Measurements from ENCODE around the gene SH3RF3.

SH3RF3 gene

DNA sequence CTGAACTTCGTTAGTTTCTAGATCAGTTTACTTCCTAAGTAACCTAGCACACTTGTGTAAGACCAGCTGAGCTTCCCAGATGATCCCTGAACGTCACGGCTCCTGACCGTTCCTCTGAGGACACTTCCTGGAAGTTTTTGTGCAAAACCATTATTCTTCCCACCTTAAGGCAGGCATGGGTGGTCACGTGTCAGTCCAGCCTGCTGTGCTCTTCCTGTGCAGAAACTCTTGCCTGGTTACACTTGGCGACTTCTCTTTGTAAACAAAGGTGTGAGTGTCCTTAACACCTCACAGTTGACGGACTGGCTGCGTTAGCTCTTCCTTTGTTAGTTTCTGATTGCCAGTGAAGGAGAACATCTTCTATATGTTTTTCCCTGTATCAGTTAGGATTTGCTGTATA is 118.3 kb downstream of the SH3RF3 start:
- no peak for DNase-seq

DNA sequence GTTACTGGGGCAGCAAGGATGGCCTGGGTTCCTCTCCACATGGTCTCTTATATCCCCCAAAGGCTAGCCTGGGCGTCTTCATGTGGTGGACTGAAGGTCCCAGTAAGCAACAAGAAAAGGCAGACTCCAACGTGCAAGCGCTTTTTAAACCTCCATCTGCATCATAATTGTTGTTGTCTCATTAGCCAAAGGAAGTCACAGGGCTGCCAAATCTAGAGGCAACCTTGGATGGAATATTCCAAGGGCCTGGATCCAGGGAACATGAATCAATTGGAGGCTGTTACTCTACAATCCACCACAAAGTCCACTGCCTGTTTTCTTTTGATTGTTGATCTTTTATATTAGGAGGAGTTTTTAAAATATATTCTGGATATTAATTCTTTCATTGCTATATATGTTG is 118.8 kb downstream of the SH3RF3 start:
- DNase-seq = no peak

DNA sequence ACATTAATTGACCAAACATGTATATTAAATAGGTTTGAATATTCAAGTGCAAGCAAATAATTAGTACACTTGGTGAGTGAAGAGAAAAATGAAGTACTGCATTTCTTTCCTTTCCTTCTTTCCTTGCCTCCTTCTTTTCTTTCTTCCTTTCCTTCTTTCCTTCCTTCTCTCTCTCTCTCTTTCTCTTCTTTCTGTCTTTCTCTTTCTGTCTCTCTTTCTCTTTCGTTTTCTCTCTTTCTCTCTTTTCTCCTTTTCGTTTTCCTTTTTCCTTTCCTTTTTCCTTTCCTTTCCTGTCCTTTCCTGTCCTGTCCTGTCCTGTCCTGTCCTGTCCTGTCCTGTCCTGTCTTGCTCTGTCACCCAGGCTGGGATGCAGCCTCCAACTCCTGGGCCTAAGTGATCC is 119.6 kb downstream of the SH3RF3 start:
- DNase-seq = no peak

DNA sequence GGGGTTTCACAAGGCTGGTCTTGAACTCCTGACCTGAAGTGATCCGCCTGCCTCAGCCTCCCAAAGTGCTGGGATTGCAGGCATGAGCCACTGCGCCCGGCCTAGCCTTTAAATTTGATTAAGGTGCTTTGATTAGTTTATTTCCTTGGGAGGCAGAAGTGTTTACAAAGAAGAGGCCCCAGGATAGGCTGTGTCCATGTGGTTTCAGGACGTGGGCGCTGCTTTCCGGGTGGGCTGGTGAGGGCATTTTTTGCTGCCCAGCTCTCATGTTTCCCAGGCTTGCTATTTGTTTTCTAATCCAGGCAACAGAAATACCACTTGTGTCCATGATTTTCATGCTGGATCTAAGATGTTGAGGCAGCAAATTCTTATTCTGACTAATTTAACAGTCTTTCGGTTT is 124.2 kb downstream of the SH3RF3 start:
- DNase-seq = no peak

DNA sequence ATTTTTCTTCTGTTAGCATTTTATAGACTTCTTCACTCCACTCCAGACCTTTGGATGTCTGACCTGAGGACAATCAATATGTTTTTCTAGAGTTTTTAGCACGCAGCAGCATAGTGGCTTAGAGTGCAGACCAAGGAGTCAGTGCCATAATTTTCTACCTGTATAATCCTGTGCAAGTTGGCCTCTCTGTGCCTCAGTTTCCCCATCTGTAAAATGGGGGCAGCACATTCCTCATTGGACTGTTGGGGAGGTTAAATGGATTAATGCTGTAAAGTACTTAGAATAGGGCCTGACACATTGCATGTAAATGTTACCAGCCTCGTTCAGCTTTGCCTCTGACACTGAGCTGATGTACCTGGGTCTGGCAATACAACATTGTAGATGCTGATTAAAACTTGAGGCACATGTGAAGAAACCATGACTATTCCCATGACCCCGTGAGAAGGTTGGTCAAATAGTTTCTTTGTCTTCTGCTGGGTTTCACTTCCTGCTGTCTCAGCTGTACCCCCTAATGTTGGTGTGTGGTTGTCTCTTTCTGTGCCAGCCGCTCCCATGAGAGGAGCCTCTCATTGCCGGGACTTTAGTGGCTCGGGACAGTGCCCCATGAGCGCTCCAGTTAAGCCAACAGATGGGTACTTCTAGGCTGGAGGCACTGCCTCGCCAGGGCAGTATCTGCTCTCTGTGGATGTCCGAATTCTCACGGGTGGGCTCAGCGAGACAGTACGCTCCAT is 125.3 kb downstream of the SH3RF3 start:
- no peak for DNase-seq

DNA sequence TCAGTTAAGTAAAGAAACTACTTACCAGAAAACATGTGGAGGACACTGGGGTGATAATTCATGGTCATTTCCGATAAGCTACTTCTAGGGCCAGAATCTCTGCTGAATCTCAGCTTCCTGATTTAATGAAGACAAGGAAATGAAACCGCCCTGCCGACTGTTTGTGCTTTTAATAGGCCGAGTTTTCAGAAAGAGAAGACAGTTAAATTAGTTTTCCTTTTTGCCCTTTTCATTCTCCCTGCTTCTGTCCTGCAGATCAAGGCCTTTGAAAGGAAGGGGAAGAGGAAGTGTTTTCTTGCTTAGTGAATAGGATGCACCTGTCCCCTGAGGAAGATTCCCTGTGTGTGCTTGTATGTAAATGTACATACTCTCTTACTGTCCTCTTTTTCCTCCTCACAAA is 126.6 kb downstream of the SH3RF3 start:
- DNase-seq = no peak

DNA sequence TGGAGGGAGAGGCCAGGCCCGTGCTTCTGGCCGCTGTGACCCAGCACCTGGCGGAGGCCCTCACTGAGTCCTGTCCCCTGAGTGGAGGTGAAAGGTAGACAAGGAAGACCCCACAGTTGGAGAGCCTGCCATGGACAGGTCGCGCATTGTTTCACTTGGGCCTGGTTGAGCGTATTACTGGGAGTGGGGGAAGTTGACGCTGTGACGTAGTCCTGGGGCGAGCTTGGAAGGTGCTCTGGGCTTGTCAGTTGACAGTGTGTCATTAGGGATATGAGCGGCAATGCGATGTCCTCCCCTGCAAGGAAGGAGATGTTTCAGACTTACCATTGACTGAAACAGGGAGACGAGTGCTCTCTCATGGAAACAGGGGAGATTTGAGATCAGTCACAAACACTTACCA is 127.1 kb downstream of the SH3RF3 start:
- no peak for DNase-seq

DNA sequence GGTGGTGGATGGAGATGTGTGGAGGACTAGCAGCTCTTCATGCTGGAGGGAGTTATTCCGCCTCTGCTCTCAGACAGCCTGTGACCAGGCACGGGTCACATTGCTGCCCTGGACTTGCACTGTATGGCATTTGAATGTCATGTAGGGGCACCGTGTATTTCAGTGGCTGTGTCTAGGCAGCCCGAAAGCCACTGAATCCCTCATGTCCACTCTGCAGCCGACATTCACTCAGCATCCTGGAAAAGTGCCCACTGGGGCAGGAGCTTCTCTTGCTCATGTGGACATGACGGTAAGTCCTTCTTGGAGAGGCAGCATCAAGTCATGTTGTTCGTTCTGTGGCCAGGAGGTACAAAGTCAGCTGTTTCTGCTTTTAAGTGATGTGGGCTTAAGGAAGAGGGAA is 127.9 kb downstream of the SH3RF3 start:
- DNase-seq = no peak

DNA sequence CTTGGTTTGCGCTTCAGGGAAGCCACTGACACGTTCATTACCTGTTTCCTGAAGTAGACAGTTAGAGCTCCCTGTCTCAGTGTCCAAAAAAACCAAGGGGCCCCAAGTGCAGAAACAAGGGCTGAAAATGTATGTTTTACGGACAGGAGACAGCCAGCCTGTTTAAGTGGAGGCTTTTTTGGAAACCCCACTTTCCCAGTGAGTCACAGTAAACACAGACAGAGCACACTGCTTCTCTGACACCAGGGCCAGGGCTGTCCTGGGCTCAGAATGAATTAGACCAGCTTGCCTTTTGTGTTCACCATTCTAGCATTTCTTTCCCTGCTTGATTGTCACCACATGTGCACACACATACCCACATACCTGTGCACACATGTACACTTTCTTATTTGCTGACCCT is 128.6 kb downstream of the SH3RF3 start:
- DNase-seq = no peak

DNA sequence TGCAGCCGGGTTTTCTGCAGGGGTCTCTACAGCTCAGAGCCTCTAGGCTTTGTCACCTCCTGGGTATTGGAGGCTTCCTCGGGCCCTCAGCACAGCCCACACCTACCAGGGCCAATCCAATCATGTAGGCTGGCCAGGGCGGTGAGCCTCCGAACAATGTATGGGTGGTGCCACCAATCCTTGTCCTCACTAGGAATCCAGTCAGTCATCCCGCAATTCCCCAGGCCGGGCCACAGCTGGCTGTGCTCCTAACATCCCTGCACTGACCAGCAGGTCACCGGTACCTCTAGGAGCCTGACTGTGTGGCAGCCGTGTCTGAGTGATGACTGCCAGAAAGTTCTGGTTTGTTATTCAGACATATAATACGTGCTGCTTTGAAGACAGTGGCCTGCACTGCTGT is 129.4 kb downstream of the SH3RF3 start:
- no peak for DNase-seq

DNA sequence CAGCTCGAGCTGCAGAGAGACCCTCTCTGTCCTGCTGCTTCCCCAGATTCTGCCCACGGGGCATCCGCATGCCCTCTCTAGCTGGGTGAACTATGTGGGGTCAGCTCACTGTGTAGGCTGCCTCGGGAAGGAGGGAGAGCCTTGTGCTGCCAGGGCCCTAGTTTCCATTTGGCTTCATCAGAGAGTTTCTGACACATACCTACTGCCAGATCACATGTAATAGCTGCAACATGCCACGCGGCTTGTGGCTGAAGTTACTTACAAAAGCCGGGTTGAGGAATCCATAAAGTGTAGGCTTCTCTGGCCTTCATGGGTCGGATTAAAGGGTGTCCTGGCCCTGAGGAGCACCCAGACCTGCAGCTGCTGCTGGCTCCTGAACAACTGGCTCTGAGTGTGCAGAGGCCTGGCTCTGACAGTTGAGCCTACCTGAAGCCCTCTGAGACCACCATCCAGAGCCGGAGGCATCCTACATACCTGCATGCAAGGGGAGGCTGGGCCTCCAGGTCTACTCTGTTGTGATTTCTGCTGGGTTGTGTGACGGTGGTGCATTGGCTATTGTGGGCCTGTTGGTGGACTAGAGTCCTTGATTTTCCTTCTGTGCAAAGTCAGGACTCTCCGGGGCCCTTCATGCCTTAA is 130.0 kb downstream of the SH3RF3 start:
- DNase-seq = no peak

DNA sequence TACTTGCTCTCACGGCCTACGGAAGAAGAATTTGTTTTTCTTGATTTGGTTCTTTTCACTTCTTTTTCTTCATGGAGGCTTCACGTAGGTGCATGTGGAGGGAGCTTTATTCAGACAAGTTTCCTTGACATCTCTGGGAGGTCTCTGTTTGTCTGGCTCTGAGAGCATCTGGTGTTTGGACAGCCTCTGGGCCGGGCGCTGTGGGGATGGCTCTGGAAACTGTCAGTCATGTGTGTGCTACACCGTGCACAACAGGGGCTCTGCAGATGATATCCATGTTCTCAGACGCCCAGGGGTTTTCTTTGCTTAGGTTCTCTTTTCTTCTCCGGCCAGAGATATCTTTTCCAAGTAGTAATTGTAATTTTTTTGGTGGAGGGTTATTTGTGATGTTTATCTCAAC is 130.7 kb downstream of the SH3RF3 start:
- DNase-seq = no peak

DNA sequence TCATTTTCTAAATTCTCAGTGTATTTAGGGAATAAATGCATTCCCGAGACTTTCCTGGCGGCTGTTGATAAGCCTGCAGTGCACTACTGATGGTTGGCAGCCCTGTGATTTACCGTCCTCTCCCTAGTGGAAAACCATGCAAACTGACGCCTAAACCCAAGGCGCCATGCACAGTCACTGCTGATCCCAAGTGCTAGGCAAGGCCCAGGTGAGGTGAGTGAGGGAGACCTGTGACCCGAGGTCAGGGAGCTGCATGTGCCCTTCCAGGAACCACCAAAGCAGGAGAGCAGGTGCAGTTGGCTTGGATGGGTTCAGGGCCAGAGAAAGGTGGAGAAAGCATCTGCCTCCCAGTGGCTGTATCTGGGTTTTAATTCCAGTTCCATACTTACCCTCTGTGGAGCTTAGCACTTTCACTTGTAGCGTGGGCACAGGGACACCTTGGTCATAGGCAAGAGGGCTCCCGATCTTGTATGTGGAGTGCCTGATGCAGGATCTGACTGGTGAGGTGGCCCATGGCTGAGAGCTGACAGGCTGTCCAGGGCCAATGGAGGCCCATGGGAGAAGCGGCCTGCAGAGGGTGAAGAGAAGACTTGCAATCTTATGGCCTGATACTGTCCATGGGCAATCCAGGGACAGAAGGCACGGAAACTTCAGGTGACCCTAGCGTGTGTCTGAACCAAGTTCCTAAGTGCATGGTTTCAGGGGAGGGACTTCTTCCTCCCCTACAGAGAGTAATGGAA is 131.3 kb downstream of the SH3RF3 start:
- no peak for DNase-seq

DNA sequence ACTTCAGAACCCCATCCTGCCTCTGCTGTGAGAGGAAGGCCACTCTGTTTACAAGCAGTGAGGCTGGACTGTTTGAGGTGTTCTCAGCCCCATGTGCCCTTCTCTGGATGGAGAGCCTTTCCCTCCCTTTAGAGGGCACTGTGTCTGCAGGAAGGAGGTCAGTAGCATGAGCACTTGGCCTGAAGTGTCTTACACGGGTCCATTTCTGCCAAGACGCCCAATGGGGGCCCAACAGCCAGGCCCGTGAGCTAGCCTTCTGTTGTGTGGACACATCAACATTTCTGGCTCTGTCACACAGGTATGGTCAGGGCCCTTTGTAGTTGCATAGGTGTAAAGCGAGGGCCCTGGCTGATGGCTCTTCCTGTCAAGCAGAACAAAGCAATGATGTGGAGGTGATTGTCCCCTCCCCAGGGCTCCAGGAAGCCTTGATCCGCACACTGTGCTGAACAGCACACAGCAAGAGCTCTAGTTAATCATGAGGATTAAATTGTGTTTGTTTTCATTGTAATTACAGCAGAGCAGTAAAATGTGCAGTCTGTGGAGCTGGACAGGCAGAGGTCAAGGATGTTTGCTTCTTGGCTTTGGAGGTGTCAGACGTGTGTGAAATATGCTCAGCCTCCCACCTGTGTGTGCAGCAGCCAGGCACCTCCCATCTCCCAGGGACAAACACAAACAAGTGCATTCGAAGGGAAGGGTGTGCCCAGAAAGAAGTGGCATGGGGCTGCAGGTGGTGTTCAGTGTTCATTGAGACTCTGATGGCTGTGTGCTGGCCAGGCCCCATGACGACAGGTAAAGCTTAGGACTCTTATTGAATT is 132.1 kb downstream of the SH3RF3 start:
- DNase-seq = peak; percentile 92

DNA sequence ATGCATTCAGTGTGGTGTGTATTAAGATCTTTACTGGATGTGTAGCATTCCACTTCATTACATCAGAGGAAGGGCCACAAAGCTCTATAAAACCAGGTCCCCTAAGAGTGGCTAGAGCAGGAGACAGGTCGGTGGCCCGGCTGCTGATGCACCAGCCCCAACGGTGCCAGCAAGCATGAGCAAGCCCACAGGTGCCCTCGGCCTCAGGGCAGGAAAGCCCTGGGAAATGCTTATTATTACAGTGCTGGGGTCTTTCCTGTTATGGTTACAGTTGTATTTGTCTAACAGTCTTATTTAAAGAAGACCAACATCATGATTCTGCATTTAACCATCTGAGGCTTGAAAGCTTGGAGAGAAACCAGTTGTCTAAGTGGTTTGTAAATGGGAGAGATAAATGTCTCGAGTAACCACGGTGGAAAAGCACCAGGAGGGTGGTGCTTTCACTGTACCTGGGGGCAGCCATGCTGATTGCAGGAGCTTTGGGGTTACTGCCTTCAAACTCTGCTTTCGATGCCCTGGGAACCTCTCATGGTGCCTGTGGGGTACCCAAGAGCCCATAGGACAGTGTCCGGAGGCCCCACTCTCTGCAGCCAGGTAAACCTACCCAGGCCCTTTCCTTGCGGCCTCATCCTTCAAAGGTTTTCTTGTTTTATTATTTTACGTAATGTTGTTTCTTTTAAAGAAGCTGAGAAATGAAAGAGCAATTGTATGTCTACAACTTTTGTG is 133.1 kb downstream of the SH3RF3 start:
- DNase-seq = no peak

DNA sequence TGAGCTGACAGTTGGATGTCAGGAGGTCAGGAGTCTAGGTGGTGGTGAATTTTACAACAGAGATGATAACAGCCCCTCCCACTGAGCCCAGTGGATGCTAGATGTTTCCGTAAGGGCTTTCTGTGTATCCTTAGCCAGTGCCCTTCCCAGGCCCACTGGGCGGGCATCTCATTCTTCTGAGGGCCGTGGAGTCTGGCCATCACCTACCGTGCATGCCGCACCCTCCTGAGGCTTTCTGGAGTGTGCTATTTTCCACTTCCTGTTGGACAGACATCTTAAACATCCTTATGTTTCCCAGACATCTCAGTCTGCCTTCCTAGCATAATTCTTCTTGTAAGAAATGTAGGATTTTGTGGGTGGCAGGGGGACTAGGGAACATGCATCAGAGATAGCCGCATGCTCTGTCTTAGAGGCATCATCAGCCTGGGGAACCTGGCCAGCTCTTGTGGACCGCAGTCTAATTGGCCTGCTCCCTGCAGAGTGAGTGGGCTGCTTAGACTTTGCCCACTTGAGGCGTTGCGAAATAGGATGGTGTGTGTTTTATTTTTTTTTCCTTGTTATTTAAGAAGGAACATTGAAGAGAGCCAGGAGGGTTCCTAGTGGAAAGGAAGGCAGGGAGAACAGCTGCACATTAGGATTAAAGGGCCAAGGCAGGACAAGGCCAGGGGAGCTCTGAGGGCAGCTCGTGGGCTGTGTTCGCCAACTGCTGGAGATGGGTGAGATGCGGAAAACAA is 135.8 kb downstream of the SH3RF3 start:
- peak; percentile 34 for DNase-seq

DNA sequence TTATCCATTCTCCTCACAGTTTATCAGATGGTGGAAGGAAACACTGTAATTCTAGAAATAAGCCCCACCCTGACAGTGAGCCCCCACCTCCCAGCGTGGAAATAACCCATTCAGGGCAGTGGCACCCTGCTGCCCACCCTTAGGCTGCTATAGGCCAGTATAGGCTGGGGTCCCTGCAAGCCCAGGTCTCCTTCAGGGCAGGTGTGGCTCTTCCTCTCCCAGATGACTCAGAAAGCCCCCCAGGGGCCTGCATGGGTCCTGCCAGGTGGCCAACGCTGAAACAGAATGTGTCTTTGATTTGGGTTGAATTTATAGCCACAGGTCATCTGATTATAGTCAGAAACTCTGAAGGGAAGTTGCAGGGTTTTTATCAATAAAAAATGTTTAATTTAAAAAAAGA is 136.4 kb downstream of the SH3RF3 start:
- DNase-seq = no peak

DNA sequence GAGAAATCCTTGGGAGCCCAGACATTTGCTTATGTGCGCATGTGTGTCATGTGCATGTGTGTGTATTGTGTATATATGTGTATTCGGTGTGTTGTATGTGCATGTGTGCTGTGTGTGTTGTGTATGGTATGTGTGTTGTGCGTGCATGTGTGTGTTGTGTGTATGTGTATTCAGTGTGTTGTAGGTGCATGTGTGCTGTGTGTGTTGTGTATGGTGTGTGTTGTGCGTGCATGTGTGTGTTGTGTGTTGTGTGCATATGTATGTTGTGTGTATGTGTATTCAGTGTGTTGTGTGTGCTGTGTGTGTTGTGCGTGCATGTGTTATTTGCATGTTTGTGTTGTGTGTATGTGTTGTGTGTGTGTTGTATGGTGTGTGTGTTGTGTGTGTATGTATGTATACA is 136.9 kb downstream of the SH3RF3 start:
- DNase-seq = no peak

DNA sequence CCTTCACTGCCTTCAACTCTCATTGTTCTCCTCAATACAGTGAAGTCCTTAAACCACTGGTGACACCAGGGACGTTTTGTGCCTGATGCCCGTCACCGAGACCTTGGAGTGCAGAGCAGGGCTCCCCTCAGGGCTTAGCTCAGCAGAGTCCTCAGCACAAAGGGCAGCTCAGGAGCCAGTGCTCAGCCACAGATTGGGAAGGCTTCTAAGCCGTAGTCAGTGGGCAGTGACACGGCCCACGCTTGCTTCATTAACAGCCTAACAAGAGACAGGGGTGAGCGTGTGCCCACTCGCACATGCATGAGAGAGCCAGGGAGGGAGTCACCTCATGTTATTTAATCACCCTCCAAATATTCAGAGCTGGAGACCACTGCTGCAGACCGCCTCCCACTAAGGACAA is 137.5 kb downstream of the SH3RF3 start:
- no peak for DNase-seq

DNA sequence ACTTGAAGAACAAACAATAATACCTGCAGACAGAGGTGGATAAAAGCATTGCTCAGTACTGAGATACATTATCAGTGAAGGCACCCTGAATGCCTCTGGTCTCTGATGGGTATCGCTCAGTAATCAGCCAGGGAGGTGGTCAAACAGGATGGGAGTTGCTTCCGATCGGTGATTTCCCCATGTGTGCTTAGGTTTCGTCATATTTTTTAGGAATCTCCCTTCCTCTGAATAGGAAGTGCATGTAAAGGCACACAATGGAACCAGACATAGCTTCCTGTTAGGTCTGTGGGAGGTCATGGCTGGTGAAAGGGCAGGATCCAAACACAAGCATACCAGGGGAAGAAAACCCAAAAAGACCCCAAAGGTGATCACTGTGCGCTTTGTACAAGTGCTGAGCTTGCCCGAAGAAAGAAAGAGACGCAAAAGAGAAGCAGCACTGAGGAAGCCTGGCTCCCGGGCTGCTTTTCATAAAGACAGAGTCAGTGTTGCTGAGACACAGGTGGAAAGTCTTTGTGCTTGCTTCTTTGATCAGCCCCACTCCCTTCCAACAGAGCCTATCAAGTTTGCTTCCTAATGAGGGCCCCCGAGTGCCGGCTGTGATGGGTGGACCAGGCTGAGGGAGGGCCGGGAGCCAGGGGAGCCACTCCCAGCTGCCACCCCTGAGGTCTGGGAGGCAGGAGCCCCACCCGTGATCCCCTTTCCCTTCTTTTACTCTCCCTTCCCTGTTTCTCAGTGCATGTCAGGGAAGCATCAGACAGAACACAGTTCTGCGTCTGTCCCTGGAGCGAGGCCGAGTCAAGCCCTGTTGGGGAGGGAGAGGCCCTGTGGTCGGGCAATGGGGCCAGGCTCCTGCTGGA is 138.2 kb downstream of the SH3RF3 start:
- DNase-seq = no peak

DNA sequence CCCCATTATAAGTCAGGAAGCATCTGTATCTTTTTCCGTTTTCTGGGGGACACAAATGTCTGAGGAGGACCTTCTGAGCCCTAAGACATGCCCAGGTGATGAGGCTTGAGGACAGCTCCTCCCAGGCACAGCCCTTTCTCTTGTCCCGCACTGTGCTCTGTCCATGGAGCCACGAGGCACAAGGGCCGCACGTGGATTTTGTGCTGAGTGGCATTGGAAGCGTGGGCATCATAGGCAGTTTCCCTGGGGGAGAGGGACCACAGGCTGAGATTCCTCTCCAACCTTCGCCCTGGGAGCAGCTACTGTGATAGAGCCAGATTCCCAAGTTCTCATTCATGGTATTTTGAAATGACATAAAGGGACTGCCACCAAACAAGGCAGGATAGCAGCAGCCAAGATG is 139.9 kb downstream of the SH3RF3 start:
- no peak for DNase-seq

All from NCI-H2029 treated with DMSO at 0.1 percent for 48 hours (cell line).